ENCODE results near the gene ANAPC16.
"Not testable (repeated sequence)": the region's sequence is repeated elsewhere in the genome, so short reads cannot be mapped to it uniquely, and the experiment has no call there.

GRCh38 chr10:72211832-72212231 lies 4.0 kb upstream of the ANAPC16 start:
- not testable (repeated sequence) for TF ChIP-seq EZH2 (IDR thresholded peaks at IDR 0.05; ENCODE audit: low read depth, unreplicated experiment); CREB1 (CRISPR knock-in tag; IDR thresholded peaks at IDR 0.05; ENCODE audit: low read depth); CTCF (conservative IDR thresholded peaks at IDR 0.05; ENCODE audit: low read depth in 2 of 2); POLR2AphosphoS5 (IDR thresholded peaks at IDR 0.05; ENCODE audit: low read depth); JUNB (IDR thresholded peaks at IDR 0.05; ENCODE audit: unreplicated experiment); ZNF114 (CRISPR knock-in tag; IDR thresholded peaks at IDR 0.05); EZH2phosphoT487 (IDR thresholded peaks at IDR 0.05; ENCODE audit: unreplicated experiment); NANOG (IDR thresholded peaks at IDR 0.05; ENCODE audit: borderline replicate concordance); REST (IDR thresholded peaks at IDR 0.05; ENCODE audit: unreplicated experiment); ZNF331 (CRISPR knock-in tag; IDR thresholded peaks at IDR 0.05; ENCODE audit: low read depth)
- TF ChIP-seq, protein P1, sequence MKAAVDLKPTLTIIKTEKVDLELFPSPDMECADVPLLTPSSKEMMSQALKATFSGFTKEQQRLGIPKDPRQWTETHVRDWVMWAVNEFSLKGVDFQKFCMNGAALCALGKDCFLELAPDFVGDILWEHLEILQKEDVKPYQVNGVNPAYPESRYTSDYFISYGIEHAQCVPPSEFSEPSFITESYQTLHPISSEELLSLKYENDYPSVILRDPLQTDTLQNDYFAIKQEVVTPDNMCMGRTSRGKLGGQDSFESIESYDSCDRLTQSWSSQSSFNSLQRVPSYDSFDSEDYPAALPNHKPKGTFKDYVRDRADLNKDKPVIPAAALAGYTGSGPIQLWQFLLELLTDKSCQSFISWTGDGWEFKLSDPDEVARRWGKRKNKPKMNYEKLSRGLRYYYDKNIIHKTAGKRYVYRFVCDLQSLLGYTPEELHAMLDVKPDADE (IDR thresholded peaks at IDR 0.05): not testable (repeated sequence)

All from GM23338 (cell line).